IPS-NIHi7 (cell line): Measurements from ENCODE around the gene B3GAT3.
"Not testable (repeated sequence)": the region's sequence is repeated elsewhere in the genome, so short reads cannot be mapped to it uniquely, and the experiment has no call there.

Experiments used
- DNase-seq: peaks from one replicate; pipeline ENCODE4 v3.0.0; 2012; ENCODE audit warnings: mixed read lengths; ENCODE audit errors: extremely low spot score

The B3GAT3 gene

DNA sequence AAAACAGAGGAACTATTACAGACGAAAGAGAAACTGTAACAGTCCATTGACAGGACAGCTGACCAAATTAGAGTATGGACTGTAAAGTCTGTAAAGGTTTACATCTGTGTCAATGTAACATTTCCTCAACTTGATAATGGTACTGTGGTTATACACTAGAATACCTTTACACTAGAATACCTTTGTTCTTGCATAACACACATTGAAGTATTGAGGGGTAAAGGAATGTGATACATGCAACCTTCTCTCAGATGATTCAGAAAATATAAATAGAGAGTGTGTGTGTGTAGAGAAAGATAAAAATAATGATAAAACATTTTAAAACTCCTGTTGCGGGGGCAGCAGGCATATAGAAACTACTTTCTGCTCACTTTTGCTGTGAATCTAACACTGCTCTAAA is 42.5 kb downstream of the B3GAT3 start:
- DNase-seq = no peak

DNA sequence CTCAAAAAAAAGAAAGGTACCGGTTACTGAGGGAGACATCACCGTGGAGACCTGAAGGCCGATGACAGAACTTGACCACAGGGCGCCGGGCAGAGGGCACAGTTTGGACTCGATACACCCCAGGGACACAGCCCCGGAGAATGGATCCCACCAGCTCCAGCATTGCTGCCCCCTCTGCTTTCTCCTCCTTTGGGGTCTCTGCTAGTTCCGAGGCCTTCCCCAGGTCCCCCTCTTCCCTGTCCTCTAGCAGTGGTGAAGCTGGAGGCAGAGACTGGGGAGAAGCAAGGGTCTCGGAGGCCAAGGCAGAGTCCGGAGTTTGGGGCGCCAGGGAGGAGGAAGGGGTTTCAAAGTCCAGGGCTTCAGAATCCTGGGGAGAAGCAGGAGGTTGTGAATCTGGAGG is 43.2 kb downstream of the B3GAT3 start:
- DNase-seq = no peak

DNA sequence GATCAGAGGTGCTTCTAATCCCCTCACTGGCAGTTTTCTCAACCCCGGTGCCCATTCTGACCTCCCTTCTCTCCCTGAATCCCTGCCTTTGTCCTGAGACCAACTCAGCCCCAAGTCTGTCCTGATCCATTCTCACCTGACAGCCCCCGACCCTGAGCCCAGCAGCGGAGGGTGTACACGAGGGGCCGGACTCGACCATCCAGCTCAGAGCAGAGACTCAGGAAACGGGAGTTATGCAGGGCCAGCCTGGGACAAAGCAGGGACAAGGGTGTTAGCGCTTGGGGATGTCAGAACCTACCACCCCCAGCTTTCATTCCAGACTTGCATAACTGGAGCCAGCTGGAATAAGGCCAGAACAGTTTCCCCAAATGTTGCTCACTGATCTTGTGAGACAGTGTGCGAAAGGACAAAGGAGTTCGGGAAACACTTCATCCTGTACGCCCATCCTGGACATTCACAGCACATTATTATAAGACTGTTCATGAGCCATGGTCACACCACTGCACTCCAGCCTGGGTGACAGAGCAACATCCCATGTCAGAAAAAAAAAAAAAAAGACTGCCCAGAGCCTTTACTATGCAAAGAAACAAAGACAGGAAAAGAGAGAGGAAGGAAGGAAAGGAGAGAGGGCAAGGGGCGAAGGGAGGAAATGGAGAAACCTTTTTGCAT is 44.6 kb downstream of the B3GAT3 start:
- no peak for DNase-seq

DNA sequence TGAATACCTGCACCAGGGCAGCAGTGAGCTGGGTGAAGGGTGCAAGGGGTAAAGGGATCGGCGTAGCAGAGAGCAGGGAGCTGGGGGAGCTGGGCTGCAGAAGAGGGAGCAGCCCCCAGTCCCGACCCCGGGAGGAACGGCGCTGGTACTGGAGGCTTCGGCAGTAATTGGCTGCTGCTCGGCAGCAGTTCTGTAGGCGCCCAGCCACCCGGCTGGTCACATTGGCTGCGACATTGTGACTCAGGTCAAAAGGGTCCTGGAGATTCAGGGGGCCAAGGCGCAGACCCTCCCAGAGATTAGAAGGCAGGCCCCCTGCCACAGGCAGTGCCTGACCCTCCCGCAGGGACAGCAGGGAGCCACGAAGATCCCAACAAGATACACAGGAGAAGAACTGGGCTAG is 45.9 kb downstream of the B3GAT3 start:
- DNase-seq = no peak

DNA sequence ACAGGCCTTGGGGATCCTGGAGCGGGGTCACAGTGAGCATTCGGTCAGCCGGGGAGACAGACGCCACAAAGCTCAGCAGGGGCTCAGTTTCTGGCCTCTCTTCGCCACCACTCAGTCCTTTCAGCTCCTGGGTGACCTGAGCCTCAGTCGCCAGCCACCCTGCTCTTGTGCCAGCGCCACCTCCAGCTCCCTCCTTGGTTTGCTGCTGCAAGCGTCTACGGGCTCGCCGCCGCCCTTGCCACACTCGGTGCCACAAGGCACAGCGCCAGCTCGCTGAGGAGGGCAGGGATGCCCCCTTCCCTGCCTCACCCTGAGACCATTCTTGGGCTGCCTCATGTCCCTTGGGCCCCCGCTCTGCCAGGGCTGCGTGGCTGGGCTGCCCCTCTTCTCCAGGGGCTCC is 46.6 kb downstream of the B3GAT3 start:
- DNase-seq = peak; percentile 11

DNA sequence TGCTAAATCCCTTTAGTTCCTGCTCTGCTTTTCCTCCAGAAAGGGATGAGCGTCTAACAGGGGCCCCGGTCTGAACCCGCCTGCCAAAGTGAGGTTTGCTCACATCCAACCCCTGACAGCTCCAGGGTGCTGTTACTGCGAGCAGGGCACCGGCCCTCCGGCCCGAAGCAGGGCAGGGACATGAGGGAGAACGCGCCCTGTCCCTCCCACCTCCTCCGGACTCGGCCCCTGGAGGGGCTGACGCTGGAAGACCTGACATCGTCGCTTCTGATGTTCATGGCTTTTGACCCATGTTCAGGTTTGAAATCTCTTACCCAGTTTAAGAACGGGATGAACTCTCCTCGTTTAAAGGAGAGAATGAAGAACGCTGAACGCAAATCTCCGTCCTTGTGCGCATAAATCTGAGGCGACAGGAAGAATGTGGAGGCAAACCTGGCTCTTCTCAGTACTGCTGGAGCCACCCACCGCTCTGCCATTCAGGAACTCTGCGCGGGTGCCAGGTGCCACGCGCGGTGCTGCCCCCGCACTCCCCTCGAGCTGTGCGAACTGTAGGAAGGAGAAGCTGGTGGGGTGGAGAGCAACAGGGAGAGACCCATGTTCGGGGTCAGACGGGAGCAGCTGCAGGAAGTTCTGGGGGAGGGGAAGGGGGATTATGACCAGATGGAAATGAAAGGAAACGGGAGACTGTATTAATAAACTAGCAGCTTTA is 47.3 kb downstream of the B3GAT3 start:
- peak; percentile 40 for DNase-seq

DNA sequence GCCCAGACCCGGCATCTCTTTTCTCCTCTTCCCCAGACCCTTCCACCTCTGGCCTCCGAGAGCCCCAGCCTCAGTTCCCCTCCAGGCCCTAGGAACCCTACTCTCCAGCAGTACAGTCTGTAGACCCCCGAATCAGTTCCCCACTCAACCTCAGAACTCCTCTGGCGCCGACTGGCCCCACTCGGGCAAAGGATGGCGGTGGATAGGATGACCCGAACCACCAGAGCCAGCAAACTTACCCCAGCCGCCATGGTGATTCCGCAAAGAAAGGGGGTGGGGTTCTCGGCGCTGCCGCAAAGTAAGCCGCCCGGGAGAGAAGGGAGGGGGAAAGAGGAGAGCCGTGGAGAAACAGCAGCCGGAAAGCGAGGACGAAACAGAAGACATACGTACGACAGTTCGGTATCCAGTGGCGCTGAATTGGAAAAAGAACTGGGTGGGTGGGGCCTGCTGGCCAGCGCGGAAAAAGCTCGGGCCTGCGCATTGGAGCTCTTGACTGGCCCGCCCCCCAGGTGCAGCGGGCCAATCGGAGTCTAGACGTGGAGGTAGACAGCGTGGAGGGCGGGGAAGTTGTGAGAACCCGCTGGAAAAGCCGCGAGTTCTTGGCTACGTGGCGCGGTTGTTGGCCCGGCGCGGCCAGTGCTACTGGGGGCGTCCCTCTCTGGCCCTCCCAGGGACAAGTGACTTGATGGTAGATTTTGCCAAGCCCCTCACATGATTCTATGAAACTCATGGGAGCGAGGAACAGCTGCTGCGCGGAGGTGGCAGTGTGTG is 48.0 kb downstream of the B3GAT3 start, which contains the start of gene EEF1G:
Gene EEF1G, minus strand, starts transcription at position 300 of the 771 bp plus-strand sequence. Its CDS starts 49 bp downstream, at position 251.
- DNase-seq = peak; percentile 98

DNA sequence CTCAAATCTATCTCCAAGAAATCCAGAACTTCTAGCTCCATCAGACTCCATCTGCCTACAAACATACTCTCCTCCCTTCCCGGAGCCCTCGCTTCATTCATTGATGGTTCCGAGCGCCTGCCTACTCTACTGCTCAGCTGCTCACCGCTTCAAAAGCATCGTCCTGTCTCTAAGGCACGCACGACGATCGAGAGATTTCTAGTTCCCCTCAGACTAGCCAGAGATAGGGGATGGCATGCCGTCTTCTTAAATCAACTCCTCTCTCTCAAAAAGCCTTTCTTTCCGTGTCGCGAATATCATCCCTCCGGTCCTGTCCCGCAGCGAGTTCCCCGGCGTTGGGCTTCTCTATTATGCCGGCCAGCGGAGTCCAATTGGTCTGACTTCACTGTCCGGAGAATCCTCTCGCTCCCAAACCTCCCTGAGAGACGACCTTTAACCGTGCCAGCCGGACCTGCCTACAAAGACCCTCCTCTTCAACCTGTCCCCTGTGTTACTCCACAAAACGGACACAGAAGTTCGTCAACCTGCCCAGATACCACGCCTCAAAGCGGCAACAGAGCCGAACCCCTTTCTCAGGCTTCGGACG is 48.7 kb downstream of the B3GAT3 start:
- no peak for DNase-seq

DNA sequence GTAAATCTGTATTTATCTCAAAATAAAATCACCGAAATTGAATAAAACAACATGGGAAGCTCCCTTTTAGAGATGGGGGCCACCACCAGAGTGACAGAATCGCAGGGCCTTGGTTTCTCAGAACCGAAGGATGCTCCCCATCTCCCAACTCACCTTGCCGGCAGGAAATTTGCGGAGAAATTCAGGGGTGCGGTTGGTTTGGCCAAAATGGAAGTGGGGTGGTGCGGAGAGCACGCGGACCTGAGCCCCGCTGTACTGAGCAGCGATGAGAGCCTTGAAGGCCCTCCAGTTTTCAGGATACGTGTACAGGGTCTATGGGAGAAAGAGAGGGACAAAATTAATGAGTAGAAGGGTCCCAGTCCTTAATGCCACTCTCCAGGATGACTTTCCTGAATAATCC is 49.4 kb downstream of the B3GAT3 start:
- DNase-seq = no peak

DNA sequence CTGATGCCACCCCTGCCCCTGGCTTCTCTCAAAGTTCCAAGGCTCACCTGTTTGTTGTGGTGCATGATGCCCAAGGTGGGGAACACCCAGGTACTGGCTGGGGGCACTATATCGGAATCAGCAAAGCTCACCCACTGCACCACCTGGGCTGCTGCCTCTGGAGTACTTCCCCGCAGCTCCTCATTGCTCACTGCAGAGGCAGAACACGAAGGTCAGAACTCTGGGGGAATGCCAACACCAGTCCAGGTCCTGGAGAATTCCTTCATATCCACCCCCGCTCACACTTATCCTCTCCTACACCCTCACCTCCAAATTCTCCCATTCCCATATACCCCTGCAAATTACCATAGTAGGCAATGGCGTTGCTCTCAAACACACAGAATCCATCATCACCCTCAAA is 50.3 kb downstream of the B3GAT3 start:
- DNase-seq = not testable (repeated sequence)

DNA sequence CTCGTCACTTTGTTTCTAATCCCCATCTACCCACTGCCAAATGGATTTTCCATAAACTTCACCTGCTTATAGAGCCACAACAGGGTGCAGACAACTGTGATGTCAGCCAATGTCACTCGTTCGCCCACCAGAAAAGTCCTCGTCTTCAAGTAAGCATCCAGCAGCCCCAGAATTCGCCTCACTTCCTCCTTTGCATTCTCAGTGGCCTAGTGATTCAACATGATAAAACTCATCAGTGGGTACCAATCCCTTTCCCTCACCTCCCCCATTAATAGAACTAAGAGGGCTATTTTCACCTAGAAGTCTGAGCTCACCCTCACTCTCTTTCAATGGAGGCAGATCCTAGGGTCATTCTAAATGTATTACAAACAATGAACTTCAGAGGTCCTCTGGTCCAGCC is 50.9 kb downstream of the B3GAT3 start:
- not testable (repeated sequence) for DNase-seq

DNA sequence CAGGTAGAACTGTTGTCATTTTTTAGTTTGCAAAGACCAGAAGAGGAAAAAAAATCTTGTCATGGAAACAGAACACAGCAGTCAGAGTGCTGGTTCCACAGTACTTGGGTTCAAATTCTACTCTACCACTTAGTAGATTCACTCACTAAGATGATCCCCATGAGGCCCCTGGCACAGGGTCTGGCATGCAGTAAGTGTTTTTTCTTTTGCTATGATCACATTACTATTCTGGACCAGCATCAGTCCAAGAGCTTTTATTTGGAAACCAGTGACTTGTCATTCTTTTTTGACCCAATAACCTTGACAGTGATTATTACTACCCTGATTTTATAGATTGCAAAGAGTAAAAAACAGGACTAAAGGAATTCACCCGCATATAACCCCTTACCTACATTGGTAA is 52.2 kb downstream of the B3GAT3 start:
- no peak for DNase-seq

DNA sequence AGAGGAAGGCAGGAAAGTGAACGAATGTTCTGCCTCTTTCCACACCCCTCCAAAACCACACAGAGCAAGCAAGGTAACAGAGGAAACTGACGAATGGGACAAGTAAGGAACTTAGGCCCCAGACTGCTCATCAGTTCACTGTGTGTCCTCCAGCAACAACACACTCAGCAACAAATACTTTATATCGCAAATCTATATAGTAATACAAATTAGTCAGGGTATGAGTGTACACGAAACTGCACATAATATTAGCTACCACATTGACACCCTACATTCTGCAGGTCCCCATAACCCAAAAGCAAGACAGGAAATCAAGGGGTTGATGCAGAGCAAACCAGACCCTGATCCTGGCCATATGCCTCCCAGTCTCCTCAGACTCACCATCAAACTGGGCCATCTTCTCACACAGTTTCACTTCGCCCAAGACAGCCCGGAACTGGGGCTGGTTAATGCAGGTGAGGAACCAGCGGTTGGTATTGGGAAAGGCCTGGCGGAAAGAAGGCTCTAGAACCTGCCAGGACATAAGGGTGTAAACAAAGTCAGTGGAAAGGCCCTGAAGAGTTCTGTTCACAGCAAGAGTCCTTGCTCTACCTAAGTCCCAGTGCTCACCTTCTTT is 54.7 kb downstream of the B3GAT3 start:
- no peak for DNase-seq

DNA sequence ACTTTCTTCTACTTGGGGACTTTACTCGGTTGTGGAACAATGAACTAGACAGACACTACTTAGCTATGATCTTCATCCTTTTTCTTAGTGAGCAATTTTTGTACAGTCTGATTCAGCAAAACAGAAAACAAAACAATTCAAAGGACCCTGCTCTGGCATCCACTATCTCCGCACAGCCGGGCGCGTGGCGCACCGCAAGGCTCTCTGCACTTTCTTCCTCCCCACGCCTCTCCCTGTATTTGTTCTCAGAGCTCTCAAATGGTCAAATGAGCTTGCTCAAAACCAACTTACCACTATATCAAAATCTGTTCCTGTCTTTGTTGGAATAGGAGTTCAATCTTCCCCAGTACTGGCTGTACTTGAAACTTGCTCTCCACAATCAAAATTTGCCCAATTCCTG is 55.5 kb downstream of the B3GAT3 start:
- no peak for DNase-seq
